DMS153 treated with DMSO at 0.1 percent for 48 hours (cell line): ENCODE measurements around the gene COQ7.

Experiments used
- DNase-seq: peaks from one replicate; lab custom pipeline; 2025; ENCODE audit not compliant: unreplicated experiment; lab: John Stamatoyannopoulos, UW

Gene COQ7

GRCh38 chr16:19086322-19087199 is 19.1 kb downstream of the COQ7 start:
- DNase-seq: peak; percentile 88

- no peak for DNase-seq
Observed at GRCh38 chr16:19088341-19088916, 21.0 kb downstream of the COQ7 start.

DNA sequence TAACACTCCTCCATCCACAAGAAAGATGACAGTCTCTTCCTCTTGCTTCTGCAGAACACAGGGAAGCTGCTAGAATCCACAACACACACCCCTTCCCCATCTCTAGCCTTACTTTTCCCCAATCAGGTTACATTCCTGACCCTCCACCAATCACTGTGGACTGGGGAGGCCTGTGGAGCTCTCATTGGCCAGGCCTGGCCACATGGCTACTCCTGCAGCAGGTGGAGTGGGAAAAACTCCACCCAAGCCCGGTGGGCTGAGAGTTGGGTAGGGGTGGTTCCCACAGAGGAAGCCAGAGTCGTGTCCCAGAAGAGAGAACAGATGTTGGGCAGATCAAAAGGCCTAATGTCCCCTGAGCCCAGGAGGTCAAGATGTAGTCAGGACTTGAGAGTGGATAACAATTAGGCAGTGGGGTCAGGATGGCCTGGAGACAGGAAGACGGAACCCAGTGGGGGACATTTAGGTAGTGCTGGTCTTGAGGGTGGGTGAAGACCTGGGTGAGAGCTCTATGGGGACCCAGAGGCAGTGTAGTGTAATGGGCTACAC is 22.1 kb downstream of the COQ7 start:
- DNase-seq: no peak

GRCh38 chr16:19090916-19091315 is 23.5 kb downstream of the COQ7 start:
- DNase-seq: no peak

DNA sequence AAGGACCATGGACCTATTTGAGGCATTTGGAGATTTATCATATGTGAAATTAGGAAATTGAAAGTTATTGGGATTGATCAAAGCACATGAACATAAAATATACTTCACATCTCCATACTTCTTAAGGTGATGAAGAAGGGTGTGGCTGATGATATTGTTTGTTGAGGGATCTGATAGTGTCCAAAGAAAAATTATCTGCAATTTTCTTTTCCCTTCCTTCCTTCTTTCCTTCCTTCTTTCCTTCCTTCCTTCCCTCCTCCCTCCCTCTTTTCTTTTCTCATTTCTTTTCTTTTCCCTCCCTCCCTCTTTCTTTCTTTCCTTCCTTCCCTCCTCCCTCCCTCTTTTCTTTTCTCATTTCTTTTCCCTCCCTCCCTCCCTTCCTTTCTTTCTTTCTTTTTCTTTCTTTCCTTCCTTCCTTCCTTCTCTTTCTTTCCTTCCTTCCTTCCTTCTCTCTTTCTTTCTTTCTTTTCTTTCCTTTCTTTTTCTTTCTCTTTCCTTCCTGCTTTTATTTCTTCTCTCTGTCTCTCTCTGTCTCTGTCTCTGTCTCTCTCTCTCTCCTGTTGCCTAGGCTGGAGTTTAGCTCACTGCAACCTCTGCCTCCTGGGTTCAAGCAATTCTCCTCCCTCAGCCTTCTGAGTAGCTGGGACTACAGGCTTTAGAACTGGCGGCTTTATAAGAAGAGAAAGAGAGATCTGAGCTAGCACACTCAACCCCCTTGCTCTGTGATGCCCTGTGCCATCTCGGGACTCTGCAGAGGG is 25.4 kb downstream of the COQ7 start:
- no peak for DNase-seq

DNA sequence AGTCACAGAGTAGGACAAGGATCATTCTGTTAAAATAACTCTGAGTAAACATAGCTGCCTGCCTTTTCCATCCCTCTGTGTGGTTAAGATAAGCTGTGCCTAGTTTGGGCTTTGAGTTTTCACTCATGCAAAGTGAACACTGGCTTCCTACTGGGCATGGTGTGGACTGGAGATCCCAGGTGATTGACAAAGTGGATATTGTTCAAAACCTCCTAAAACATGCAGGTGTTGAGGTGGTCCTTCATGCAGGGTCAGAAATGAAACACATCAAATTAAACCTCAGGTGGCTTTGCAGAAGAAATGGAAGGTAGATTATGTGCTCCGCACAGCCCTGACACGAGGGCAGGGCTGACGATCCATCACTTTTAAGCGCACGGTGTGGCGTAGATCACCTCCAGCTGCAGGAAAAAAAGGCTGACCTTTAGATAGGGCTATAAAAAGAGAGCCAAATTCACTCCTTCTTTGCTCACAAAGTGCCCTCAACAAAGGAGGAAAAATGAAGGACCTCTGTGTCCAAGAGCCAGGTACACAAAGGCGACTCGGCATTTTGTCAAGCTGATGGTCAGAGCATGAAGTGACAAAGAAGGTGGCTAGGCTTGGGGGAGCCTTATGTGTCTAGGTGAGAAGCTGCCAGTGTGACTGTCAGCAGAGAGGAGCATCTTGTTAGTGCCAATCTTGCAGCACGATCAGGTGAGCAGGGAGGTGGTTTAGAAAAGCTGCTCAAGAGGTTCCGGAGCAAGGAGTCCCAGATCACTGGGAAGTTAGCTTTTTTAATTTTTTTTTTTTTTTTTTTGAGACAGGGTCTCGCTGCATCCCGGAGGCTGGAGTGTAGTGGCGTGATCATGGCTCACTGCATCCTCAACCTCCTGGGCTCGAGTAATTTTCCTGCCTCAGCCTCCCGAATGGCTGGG is 26.5 kb downstream of the COQ7 start:
- DNase-seq: no peak

GRCh38 chr16:19094542-19095365 is 27.3 kb downstream of the COQ7 start:
- DNase-seq: no peak

DNA sequence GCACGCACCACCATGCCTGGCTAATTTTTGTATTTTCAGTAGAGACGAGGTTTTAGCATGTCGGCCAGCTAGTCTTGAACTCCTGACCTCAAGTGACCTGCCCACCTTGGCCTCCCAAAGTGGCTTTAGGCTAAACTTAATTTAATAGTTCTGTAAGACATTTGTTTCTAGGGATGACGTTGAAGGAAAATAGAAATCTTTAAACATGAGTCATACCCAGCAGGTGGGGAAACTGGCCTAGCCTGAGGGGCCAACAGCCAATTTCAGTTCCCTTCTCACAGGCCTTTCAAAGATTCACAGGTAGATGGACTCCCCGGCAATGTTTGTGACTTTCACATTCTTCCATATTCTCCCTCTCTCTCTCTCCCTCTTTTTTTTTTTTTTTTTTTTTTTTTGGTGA is 28.2 kb downstream of the COQ7 start:
- no peak for DNase-seq

DNA sequence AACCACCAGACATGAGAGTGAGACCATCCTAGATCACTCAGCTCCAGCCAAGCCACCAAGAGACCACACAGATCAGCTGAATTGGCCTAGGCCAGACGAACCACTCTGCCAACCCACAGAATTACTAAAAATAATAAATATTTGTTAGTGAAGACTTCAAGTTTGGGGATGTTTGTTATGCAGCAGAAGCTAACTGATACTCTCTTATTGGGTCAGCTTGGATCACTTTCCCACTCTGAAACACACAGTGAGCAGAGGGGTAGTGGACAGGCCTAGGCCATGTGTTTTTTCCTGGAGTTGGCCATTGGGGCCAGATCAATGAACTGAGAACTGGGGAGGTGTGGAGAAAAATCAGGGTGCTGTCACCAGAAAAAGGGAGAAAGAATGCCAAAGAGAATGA is 30.8 kb downstream of the COQ7 start:
- DNase-seq: no peak

- no peak for DNase-seq
Observed at GRCh38 chr16:19102187-19102872, 34.9 kb downstream of the COQ7 start.

DNA sequence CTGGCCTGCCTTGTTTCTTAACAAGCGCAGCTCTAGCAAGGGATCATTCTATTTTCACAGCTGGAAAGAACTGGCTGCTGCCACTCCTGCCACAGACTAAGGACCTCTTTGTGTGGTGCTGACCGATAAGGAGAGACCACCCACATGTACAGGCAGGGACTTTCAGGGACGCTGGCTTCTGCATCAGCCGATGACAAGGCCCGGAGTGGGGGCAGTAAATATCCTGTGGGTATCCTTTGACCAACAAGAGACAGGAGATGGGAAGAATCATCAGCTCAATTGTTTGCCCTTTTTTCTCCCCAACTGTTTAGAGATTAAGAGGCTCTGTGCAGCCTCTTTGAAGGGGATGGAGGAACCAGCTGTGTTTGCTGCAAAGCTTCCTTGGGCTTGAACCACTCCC is 37.2 kb downstream of the COQ7 start:
- no peak for DNase-seq

GRCh38 chr16:19105131-19105530 is 37.7 kb downstream of the COQ7 start:
- DNase-seq: no peak

DNA sequence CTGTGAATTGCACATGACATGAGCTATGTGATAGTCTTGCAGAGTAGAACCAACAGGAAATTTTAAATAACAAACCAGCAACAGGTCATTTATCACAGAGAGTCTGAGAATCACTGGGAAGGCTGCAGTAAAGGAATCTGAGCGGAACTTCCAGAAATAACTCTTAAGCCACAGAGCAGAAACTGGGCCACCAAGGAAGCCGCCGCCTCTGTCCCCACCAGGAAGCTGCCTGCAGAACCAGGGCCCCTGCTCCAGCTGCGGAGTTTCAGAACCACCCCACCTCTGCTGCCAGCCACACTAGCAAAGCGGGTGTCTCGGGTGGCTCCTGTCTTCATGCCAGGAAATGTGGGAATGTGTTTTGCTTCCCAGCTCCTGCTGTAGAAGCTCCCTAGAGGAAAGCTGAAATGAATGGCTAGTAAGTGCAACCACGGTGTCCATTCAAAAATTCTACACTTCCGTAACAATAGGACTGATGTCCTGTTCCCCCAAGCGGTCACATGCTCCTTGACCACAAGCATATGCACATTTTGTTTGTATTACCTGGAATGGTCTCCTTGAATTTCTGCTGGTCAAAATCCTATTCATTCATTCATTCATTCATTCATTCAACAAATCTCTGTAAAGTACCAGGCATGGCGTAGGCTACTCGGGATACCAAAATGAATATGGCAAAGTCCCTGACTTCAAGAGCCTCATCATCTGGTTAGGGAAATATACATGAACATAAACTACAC is 38.6 kb downstream of the COQ7 start:
- DNase-seq: no peak

DNA sequence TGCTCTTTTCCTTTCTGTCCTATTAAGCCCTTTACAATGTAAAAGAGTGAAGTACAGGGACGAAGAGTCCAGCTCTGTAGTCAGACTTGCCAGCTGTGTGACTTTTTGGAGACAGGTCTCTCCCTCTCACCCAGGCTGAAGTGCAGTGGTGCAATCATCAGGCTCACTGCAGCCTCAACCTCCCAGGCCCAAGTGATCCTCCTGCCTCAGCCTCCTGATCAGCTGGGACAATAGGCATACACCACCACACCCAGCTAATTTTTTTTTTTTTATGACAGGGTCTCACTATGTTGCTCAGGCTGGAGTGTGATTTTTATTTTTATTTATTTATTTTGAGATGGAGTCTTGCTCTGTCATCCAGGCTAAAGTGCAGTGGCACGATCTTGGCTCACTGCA is 39.2 kb downstream of the COQ7 start:
- DNase-seq: no peak

DNA sequence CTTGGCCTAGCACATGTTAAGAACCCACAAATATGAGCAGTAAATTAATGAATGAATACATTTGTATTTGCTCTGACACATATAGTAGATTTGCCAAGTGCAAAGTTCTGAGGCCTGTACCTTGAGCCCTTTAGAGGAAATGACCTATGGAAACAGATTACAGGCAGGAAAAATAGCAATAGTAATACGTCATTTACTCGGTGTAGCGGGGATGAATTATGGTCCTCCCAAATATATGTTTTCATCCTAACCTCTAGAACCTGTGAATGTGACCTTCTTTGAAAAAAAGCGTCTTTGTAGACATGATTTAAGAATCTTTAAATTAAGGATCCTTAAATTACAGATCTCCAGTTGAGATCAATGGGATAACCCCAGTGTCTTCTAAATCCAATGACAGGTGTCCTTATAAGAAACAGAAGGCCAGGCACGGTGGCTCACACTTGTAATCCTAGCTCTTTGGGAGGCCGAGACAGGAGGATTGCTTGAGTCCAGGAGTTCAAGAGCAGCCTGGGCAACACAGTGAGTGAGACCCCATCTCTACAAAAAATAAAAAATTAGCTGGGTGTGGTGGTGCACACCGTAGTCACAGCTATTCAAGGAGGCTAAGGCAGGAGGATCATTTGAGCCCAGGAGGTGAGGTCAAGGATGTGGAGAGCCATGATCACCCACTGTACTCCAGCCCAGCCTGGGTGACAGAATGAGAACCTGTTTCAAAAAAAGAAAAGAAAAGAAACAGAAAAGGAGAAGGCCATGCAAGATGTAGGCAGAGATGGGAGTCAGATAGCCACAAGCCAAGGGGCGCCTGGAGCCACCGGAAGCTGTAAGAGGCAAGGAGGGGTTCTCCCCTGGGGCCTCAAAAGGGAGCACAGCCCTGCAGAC is 41.2 kb downstream of the COQ7 start:
- DNase-seq: no peak

DNA sequence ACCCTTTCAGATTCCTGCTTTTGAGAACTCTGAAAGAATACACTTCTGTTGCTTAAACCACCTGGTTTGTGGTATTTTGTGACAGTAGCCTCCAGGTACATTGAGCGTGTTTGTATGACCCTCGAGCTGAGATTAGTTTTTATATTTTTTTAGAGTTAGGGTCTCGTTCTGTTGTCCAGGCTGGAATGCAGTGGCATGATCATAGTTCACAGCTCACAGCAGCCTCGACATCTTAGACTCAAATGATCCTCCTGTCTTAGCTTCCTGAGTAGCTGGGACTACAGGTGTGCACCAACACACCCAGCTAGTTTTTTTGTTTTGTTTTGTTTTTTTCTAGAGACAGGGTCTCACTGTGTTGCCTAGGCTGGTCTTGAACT is 41.9 kb downstream of the COQ7 start:
- DNase-seq: no peak

DNA sequence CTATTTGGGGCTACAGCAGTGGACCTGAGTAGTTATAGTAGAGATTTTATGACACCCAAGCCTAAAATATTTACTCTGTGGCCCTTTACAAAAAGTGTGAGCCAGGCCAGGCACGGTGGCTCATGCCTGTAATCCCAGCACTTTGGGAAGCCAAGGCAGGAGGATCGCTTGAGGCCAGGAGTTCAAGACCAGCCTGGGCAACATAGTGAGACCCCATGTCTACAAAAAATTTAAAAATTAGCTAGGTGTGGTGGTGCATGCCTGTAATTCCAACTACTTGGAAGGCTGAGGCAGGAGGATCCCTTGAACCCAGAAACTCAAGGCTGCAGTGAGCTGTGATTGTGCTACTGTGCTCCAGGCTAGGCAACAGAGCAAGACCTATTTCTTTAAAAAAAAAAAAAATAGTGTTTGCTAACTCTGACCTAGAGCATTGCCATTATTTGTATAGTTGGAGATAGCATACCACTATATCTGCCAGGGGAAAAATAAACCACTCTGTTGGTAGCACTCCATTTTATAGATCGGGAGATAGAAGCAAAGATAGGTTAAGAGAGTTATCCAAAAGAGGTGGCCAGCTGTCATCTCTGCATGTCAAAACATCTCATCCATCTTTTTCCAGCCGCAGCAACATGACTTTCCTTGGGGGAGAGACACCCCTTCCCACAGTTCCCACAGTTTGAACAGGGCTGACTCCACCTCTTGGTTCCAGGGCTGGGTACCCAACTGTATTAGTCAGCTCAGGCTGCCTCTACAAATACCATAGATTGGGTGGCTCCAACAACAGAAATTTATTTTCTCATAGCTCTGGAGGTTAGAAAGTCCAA is 43.3 kb downstream of the COQ7 start:
- DNase-seq: no peak
